Smooth muscle cell (in vitro differentiated cells): ENCODE data around the gene LBR. TPM values are rescaled to one million over a fixed set of nuclear protein-coding genes. Genes with fewer than 3 reads are reported as not detected.

ENCODE experiments used
- DNase-seq: peaks from one replicate; lab custom pipeline; 2025; ENCODE audit not compliant: unreplicated experiment; lab: John Stamatoyannopoulos, UW
- H2AFZ ChIP-seq: fragments of 200-600 bp; sonication (generic); 2 replicates; pipeline ENCODE4 v1.6.0; 2016; ENCODE audit warnings: antibody characterized with exemption, low read depth, mild to moderate bottlenecking
- H3F3A ChIP-seq: fragments of 200-600 bp; sonication (generic); 2 replicates; pipeline ENCODE4 v1.6.0; 2017; ENCODE audit warnings: antibody characterized with exemption, low read depth
- H3K27ac ChIP-seq: fragments of 200-600 bp; sonication (generic); 2 replicates; pipeline ENCODE4 v1.5.1; 2016; ENCODE audit warnings: low read depth, mild to moderate bottlenecking
- H3K27me3 ChIP-seq: fragments of 200-600 bp; sonication (generic); 2 replicates; pipeline ENCODE4 v1.6.1; 2016; ENCODE audit warnings: low read depth, mild to moderate bottlenecking
- H3K36me3 ChIP-seq: fragments of 200-600 bp; sonication (generic); 2 replicates; pipeline ENCODE4 v1.5.1; 2016; ENCODE audit warnings: low read depth
- H3K4me1 ChIP-seq: fragments of 200-600 bp; sonication (generic); 2 replicates; pipeline ENCODE4 v1.5.1; 2016; ENCODE audit warnings: low read depth
- H3K4me2 ChIP-seq: fragments of 200-600 bp; sonication (generic); 2 replicates; pipeline ENCODE4 v1.6.0; 2016; ENCODE audit warnings: mild to moderate bottlenecking
- H3K4me3 ChIP-seq: fragments of 200-600 bp; sonication (generic); 2 replicates; pipeline ENCODE4 v1.5.1; 2016; ENCODE audit warnings: mild to moderate bottlenecking
- H3K79me2 ChIP-seq: fragments of 200-600 bp; sonication (generic); 2 replicates; pipeline ENCODE4 v1.6.0; 2016; ENCODE audit warnings: low read depth, mild to moderate bottlenecking
- H3K9ac ChIP-seq: fragments of 200-600 bp; sonication (generic); 2 replicates; pipeline ENCODE4 v1.6.0; 2016; ENCODE audit warnings: low read depth
- H3K9me3 ChIP-seq: fragments of 200-600 bp; sonication (generic); replicated peaks from 2 replicates; pipeline ENCODE4 v1.5.1; 2016; ENCODE audit warnings: low read depth
- H4K20me1 ChIP-seq: fragments of 200-600 bp; sonication (generic); 2 replicates; pipeline ENCODE4 v1.6.0; 2016; ENCODE audit warnings: low read depth
- CTCF ChIP-seq: fragments of 200-600 bp; sonication (generic); IDR thresholded peaks from 2 replicates; pipeline ENCODE4 v1.5.1; 2017; ENCODE audit warnings: borderline replicate concordance, mild to moderate bottlenecking, antibody characterized with exemption; ENCODE audit not compliant: insufficient read depth, poor library complexity, severe bottlenecking
- WGBS: methylation state at CpG from one replicate; pipeline ENCODE4 v1.1.7; 2016; ENCODE audit warnings: low lambda C conversion rate; 5-methylcytosine and 5-hydroxymethylcytosine counted together
- polyA plus RNA-seq: library from polyadenylated mRNA; unstranded; fragments of >200 nt; fragmentation: Nextera tagmentation; extraction: Ambion mirVana; gene quantifications from 2 replicates; pipeline ENCODE4 v1.2.1, GENCODE V29; 2016
- total RNA-seq: library from RNA; depleted of rRNA; stranded (reverse); fragments of >200 nt; gene quantifications from 2 replicates; pipeline ENCODE4 v1.2.3, GENCODE V29; 2014

The LBR gene
- total and polyA plus RNA-seq, 2 experiments from 2014 or later = 24.8 to 33.4 TPM

GRCh38 chr1:225409051-225409450 lies 18.8 kb downstream of the LBR start:
- H3K9me3 ChIP-seq = no peaks in the 10 kb centered on the region
- no peak for TF ChIP-seq CTCF
- peaks cover 6% of the 10 kb centered on the region for H3K4me1 ChIP-seq
- H3K4me3 ChIP-seq = no peak overlapping the region
- H2AFZ ChIP-seq = no peak overlapping the region
- H3F3A ChIP-seq = no peaks in the 10 kb centered on the region
- H3K79me2 ChIP-seq = no peaks in the 10 kb centered on the region
- no peak overlapping the region for H3K9ac ChIP-seq
- H3K27me3 ChIP-seq = no peaks in the 10 kb centered on the region
- peaks cover 58% of the 10 kb centered on the region for H4K20me1 ChIP-seq
- no peak overlapping the region for H3K4me2 ChIP-seq
- no peak overlapping the region for H3K27ac ChIP-seq
- no peak for DNase-seq
- H3K36me3 ChIP-seq = no peaks in the 10 kb centered on the region
- WGBS = 40% methylated on average over 8 of the region's 8 CpGs

GRCh38 chr1:225408249-225408648 lies 19.6 kb downstream of the LBR start:
- no peaks in the 10 kb centered on the region for H3K79me2 ChIP-seq
- no peaks in the 10 kb centered on the region for H3F3A ChIP-seq
- WGBS = 90% methylated on average over 4 of the region's 4 CpGs
- H3K36me3 ChIP-seq = no peaks in the 10 kb centered on the region
- no peak overlapping the region for H3K4me2 ChIP-seq
- peaks cover 51% of the 10 kb centered on the region for H4K20me1 ChIP-seq
- H3K27ac ChIP-seq = no peak overlapping the region
- no peaks in the 10 kb centered on the region for H3K9me3 ChIP-seq
- no peak for TF ChIP-seq CTCF
- H3K27me3 ChIP-seq = no peaks in the 10 kb centered on the region
- no peak overlapping the region for H2AFZ ChIP-seq
- peaks cover 6% of the 10 kb centered on the region for H3K4me1 ChIP-seq
- H3K4me3 ChIP-seq = no peak overlapping the region
- DNase-seq = no peak
- no peak overlapping the region for H3K9ac ChIP-seq

- DNase-seq = no peak
- Histone ChIP-seq H3F3A (no peaks in the 10 kb centered on the region), H3K9ac (no peak overlapping the region), H3K36me3 (no peaks in the 10 kb centered on the region), H4K20me1 (peaks cover 48% of the 10 kb centered on the region), H3K27me3 (no peaks in the 10 kb centered on the region), H3K79me2 (no peaks in the 10 kb centered on the region), H3K4me1 (peaks cover 6% of the 10 kb centered on the region), H2AFZ (no peak overlapping the region), H3K4me3 (no peak overlapping the region), H3K27ac (no peak overlapping the region), H3K4me2 (no peak overlapping the region), H3K9me3 (no peaks in the 10 kb centered on the region)
- 97% methylated on average over 2 of the region's 2 CpGs for WGBS
- no peak for TF ChIP-seq CTCF
Measured at GRCh38 chr1:225407755-225408154, 20.1 kb downstream of the LBR start.

- no peak overlapping the region for H3K4me2 ChIP-seq
Measured at GRCh38 chr1:225406976-225407725, 20.7 kb downstream of the LBR start.

More at GRCh38 chr1:225406976-225407725, 20.7 kb downstream of the LBR start:
- Histone ChIP-seq H3K36me3 (no peaks in the 10 kb centered on the region), H3K27ac (no peak overlapping the region), H4K20me1 (peaks cover 48% of the 10 kb centered on the region), H3K4me1 (peaks cover 6% of the 10 kb centered on the region), H2AFZ (no peak overlapping the region), H3F3A (no peaks in the 10 kb centered on the region), H3K27me3 (no peaks in the 10 kb centered on the region), H3K4me3 (no peak overlapping the region), H3K9ac (no peak overlapping the region), H3K79me2 (no peaks in the 10 kb centered on the region), H3K9me3 (no peaks in the 10 kb centered on the region)
- DNase-seq = no peak
- no peak for TF ChIP-seq CTCF
- WGBS = 98% methylated on average over 8 of the region's 8 CpGs
